DMS53 treated with DMSO at 0.1 percent for 48 hours (cell line): ENCODE results near the gene CIAO2B.
"Not testable (repeated sequence)": the region's sequence is repeated elsewhere in the genome, so short reads cannot be mapped to it uniquely, and the experiment has no call there.

Experiments
- DNase-seq: peaks from one replicate; lab custom pipeline; 2025; ENCODE audit not compliant: unreplicated experiment; lab: John Stamatoyannopoulos, UW

CIAO2B gene

DNA sequence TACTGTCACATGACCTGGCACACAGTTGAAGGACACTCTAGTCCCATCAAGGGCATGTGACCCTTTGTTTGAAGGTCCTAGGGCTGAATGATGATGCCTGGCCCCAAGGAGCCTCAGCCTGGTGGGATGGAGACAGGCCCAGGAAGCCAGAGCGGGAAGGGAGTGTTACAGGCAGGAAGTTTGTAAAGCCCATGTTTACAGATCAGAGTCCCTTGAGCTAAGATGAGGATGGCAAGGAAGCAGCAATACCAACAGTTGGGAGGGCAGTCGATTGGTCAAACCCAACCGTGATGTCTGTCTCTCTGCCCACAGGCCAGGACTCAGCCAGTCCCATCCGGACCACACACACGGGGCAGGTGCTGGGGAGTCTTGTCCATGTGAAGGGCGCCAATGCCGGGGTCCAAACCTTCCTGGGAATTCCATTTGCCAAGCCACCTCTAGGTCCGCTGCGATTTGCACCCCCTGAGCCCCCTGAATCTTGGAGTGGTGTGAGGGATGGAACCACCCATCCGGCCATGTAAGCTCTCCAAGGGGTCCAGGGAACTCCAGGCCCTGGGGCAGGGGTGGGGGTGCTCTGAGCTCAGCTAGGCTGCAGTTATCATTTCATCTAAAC lies 3.6 kb upstream of the CIAO2B start:
- DNase-seq, result no peak

DNA sequence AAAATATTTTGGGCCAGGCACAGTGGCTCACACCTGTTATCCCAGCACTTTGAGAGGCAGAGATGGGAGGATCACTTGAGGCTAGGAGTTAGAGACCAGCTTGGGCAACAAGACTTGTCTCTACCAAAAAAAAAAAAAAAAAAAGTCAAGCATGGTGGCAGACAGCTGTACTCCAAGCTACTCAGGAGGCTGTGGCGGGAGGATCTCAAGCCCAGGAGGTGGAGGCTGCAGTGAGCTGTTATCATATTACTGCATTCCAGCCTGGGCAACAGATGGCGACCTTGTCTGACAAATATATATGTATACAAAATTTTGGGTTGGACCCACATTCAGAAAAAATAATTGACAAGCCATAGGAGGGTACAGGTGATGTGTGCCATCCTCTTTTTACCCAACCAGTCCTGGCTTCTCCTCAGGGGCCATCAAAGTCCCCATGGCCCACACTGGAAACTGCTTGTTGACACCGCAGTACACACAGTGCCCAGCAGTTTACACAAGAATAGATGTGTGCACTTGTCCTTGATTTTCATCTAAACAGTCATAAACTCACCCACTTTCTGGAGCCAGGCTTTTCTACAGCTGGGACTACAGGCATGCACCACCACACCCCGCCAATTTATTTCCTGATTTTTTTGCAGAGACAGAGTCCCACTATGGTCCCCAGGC lies 2.8 kb upstream of the CIAO2B start:
- DNase-seq, result no peak

DNA sequence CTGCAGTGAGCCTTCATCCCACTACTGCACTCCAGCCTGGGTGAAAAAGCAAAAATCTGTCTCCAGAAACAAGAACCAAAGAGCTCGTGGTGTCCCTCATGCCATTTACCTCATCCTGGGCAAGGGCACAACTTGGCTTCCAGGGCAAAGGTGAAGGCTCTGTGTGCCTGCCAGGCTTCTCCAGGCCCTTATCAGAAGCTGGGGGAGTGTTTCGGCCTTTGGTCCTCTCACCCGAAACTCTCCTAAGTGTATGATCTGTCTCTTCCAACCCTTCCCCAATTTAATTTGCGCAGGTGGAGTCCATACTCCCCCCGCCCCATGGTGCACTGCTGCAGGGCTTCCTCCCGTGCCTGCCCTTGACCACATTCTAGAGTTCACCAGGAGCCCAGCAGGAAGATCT lies 2.3 kb upstream of the CIAO2B start:
- DNase-seq, result no peak

DNA sequence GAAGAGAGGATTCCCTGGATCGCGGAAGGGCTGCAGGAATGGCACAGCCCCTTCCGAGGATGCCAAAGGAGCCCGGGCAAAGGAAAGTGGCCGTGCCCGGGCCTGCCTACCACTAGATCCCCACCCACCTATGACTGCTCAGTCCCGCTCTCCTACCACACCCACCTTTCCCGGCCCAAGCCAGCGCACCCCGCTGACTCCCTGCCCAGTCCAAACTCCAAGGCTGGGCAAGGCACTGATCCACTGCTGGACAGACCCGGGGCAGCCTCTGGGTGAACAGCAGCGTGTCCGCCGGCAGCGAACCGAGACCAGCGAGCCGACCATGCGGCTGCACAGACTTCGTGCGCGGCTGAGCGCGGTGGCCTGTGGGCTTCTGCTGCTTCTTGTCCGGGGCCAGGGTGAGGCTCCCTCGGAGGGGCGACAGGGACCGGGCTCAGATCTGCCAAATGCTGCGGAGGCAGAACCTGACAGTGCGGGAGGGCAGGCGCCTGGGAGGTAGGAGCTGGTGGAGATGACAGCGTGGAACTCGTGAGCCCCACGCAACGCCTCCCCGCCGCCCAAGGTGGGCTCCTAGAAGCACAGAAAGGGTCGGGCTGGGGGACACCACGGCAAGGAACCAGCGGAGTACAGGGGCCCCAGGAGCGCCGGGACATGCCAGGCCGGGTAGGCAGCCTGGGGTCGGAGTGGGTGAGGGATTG lies 1.3 kb upstream of the CIAO2B start, which contains the start of gene CES2:
TSS of gene CES2 (plus strand) at position 203 of the 698 bp plus-strand sequence. CDS start at position 323, 120 bp downstream.
- no peak for DNase-seq

DNA sequence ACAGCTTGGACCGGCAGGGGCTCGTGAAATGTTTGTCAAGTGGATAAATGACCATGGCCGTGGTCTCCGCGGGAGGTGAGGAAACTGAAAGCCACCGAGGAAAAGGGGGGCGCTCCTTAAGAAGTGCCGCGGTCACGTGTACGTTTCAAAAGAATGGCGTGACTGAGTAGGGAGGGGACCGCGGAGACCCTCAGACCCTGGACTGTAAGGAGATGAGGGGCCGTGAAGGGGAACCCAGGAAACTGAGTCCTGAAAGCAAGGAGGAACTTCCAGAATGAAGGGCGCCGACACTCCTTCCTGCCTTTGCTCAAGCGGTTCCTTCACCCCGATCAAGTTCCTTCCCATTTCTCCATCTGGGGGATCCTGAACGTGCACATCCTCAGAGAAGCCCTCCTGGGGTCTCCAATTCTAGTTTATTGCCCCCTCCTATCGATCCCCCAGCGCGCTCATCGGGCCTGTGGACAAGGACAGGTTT lies 674 bp upstream of the CIAO2B start:
- DNase-seq, result not testable (repeated sequence)

DNA sequence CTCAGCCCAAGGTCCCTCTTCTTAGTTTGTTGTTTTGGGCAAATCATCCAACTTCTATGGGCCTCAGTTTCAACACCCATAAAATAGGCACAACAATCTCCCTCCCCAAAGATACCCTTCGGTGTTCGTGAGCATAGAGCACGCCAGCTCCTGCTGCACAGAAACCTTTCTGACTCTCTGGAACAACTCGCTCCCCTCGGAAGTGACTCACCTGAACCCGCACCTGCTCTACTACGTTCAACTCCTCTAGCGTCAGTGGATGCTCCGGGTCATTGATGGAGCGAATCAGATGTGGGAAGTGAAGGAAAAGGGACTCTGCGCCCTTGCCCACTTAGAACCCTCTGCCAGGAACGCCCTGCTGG lies 445 bp downstream of the CIAO2B start:
- DNase-seq, result no peak

DNA sequence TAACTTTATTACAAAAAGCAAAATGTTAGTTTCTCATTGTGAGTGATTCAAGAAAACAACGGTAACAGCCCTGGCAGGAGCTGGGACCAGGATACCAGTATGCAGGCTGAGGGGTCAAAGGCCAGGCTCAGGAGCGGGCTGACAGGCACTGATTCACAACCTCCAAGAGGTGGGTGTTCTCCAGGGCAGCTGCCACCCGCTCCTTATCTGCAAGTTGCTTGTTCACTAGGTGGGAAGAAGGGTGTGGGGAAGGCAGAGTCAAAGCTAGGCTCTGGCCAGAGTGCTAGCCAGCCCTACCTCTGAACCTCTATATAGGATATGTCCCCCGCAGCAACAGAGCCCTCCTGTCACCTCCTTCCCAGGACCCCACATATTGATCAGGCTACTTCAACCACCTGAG lies 2.1 kb downstream of the CIAO2B start:
- no peak for DNase-seq

DNA sequence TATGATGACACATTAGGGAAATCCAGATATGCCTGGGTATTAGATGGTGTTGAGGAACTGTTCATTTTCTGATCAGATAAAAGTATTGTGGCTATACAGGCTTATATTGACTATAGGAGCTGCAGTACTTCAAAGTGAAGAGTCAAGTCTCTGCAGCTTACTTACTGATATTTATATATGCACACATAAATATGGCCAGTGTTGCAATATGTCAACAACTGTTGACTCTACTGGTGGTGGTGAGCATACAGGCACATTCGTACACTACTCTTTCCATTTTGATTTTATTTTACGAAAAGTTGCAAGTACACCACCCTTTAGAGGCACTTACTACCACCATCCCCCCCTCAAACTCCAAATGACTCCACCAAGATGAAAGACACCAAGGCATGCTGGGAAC lies 2.5 kb downstream of the CIAO2B start:
- no peak for DNase-seq

DNA sequence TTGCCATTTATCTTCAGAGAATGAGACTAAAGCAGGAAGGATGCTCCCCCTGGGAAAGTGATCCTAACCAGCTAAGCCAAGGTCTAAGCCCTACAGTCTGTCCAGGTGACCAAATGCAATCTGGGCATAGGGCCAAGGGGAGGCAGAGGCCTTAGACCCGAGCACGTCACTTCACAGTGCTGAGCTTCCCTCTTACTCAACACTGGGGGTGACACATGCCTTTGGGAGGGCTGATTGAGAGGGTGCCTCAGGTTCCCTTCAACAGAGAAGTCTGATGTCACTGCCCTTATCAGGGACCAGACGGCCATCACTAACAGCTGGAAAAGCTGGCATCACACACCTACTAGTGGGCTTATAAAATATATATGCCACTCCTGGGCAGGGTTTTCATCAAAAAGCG lies 4.0 kb downstream of the CIAO2B start:
- DNase-seq, result no peak

DNA sequence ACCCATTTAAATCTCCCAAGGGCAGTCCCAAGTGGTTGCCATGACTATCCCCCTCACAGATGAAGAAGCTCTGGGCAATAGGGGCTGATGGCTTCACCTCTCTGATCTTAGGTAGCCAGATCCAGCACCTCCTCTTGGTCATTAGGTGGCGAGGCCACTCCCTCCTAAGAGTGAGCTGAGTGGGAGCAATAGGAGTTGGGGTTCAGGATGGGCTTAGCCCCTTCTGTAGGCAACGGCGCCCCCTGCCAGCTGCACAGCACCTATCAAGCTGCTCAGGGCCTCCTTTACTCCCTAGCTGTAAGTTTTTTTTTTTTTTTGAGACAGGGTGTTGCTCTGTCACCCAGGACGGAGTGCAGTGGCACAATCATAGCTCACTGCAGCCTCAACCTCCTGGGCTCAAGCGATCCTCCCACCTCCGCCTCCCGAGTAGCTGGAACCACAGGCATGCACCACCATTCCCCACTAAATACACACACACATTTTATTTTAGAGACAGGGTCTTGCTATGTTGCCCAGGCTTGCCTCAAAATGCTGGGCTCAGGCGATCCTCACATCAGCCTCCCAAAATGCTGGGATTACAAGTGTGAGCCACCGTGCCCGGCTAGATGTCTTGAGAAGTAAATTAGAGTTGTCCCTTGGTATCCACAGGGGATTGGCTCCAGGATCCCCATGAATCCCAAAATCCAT lies 5.4 kb downstream of the CIAO2B start:
- DNase-seq, result no peak

DNA sequence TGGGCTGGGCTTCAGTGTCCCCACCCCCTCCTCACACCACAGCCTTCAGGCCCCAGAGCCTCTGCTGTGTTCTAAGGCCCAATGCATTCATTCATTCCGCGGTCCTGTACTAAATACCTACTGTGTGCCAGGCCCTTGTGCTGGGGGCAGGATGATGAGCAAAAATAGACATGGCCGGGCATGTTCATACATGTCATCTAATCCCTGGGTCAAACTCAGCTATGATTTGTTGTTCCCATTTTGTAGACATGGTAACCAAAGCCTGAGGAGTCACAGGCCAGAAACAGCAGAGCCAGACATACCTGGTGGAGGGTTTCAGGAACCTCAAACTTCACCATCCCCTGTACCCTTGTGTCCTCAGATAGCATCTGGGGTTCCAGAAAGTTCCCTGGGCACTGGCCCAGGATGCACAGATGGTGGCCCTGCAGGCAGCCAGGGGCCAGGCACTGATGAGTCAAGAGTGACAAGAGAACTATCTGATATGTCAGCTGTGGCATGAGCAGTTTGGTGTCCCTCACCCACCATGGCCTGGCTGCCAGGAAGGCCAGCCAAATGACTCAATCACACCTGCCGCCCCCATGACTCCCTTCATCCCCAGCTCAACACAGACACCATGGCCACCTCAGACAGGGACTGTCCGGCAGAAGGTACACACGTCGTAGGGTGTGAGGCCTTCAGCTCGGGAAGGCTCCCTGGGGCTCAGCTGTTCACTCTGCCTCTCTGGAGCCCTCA lies 6.1 kb downstream of the CIAO2B start:
- no peak for DNase-seq

DNA sequence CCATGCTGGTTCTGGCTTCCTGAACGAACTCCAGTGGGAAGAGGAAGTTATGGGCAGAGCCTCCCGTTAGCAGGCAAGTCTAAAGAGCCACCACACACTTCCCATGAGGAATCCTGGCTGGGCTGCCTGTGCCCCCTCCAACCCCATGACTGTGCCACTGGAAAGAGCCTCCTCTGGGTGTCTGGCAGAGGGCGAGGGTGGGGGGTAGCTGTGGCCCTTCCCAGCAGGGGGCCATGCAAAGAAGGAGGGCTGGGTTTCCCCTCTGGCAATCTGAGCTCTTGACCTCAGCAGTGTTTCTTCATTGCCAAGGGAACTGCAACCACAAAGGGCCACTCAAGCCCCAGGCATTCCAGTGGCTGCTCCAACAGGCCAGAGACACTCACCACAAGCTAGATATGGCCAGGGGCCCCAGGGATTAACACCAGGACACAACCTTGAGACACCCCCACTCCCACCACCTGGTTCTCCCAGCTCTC lies 7.2 kb downstream of the CIAO2B start:
- no peak for DNase-seq

DNA sequence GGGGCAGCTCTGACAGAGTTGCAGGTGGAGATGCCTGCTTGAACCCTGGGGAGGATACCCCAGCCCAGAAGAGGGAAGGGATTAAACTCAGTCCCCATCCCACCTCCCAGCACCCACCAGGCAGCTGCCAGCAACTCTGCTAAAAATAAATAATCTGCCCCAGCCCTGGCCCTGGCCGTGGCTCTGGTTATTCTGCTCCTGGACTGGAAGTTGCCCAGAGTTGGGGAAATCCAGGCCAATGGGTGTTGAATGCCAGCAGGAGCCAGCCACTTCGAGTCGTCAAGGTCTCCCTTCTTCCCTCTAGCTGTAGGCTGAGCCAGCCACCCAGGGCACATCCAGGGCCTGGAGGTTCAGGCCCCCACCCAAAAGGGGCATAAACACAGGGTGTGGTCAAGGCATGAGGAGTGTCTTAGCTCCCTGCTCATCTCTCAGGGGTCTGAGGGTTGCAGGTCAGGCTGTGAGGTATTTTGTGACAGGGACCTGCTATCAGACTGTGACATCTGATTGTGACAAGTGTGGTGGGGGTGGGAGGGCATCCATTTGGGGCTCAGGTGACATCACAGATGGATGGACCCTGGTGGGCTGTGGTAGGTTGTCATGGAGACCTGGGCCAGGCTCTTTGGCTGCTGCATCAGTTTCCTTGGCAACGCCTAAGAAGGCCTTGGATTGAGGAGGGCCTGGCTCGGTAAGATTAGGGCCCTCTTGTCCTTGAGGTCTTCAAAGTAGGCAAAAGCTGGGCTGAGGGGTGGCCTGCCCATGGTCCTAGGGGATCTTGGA lies 7.8 kb downstream of the CIAO2B start:
- DNase-seq, result no peak

DNA sequence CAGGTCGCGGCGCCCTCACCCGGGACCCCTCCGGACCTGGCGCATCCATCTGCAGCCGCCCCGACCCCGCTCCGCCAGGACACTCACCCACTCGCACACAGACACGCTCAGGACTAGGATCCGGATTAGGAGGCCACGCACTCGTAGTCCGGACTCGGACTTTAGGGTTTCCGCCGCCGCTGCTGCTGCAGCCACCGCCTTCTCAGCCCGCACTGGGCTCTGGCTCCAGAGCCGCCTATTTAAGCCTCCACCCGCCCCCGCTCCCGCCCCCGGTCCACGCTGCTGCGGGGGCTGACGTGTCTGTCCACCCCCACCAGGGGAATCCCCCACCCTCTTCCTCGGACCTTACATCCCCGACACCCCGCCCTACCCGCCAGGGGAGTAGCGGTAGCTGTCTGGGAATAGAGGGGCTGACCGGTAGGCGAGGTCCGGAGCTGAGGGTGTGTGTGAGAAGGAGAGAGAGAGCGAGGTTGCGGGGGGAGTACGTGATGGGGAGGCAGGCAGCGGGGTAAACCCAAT lies 8.8 kb downstream of the CIAO2B start, which contains the start of gene RRAD:
TSS of gene RRAD (minus strand) at position 214 of the 519 bp plus-strand sequence. CDS start 356 bp downstream, outside the sequence.
- DNase-seq, result no peak

DNA sequence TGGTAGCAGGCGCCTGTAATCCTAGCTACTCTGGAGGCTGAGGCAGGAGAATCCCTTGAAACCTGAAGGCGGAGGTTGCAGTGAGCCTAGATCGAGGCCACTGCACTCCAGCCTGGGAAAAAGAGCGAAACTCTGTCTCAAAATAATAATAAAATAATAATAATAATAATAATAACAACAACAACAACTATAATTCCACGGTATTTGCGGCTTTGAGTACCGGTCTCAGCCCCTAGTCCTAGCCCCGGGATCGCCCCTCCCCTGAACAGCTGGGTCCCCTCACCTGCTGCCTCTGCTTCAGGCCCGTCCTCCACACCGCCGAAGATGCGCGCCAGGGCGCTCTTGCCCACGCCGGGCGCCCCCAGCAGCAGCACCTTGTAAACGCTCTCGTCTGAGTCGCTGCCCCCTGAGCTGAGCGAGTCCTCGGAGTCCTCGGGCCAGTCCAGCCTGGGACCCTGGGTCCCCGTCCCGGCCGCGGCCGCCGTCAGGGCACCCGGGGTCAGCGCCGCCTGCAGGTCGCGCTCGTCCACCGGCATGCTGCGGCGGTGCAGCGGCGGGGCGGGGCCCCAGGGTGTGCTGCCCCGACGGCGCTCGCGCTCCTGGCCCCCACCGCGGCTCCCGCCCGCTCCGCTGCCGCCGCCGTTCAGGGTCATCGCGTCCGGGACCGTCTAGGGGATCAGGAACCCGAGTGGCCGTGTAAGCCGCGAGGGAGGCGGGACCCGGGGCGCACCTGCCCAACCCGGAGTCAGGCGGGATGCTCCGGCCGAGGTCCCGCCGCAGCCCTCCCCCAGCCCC lies 9.5 kb downstream of the CIAO2B start:
- DNase-seq, result no peak

DNA sequence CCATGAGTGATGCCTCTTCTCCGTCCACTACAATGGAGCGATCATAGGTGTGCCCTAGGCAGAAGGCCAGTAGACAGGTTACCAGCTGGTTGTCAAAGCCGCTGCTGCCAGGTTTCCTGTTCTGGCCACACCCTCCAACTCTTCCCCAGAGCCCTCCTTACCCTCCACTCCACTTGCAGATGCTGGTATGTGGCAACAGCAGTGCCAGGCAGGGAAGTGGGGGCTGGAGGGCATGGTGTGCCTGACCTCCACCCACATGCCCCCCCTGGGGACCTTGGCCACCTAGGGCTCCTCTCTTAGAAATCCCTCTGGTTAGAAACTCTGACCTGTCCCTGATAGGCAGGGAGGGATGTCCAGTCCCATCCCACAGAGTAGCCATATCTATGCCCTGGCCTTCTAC lies 10.3 kb downstream of the CIAO2B start:
- no peak for DNase-seq

DNA sequence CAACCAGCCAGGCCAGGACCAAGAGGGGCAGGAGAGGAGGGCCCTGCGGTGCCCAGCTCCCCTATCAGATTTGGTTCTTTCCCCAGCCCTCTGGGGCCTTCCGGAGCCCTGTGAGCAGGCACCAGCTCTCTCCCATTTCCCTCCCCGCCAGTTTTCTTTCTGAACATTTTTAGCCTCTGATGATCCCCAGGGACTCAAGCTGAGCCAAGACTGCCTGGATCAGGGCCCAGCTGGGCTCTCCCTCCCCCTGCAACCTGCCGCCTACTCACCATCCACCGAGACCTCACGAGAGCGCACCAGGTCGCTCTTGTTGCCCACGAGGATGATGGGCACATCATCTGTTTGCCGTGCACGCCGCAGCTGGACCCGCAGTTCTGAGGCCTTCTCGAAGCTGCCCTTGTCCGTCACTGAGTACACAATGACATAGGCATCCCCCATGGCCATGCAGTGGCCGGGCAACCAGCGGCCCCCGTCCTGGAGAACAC lies 10.9 kb downstream of the CIAO2B start:
- no peak for DNase-seq

DNA sequence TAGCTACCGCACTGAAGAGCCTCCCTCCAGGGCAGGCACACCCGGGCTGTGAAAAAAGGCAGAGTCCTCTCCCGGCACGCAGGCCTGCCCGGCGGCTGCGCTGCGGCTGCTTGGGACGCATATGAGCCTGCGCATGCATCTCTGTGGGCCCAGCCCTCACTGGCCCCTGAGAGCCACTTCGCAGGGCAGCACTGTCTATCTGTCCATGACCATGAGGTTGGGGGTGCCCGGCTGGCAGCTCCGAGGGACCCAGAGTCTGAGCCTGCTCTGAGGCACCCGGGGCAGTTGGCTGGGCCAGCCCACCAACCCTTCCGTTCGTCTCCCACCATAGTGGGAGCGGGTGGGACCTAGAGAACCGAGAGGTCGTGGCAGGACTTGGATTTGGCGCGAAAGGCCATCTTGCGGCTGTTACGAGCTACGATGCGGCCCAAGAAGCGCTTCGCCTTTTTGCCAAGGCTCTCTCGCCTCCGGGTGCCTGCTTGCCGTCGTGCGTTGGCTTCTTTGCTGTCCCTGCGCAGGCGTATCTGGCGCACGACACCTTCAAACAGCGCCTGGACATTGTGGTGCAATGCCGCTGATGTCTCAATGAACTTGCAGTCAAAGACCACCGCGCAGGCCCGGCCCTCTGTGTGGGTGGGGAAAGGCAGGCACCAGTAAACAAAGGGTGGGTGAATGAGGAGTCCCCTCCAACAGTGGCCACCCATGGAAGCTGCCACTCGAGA lies 12.3 kb downstream of the CIAO2B start:
- no peak for DNase-seq
